HUDEP-2 (cell line): Measurements from ENCODE around the gene EPB41L4A.

Experiments
- DNase-seq, 76 experiments: peaks; one replicate each; lab custom pipeline; 2025; ENCODE audit not compliant: unreplicated experiment in 76 of 76; lab: John Stamatoyannopoulos, UW

Gene EPB41L4A

GRCh38 chr5:112122353-112122752 is 296.7 kb downstream of the EPB41L4A start:
- no peak for DNase-seq

GRCh38 chr5:112121258-112121657 is 297.8 kb downstream of the EPB41L4A start:
- DNase-seq, result no peak

- DNase-seq, result no peak
Measured at GRCh38 chr5:112119969-112120368, 299.1 kb downstream of the EPB41L4A start.

GRCh38 chr5:112119508-112119907 is 299.6 kb downstream of the EPB41L4A start:
- DNase-seq, result no peak

- no peak for DNase-seq
Measured at GRCh38 chr5:112117551-112117950, 301.5 kb downstream of the EPB41L4A start.

- DNase-seq, result no peak
Measured at GRCh38 chr5:112116371-112116770, 302.7 kb downstream of the EPB41L4A start.

- DNase-seq, result no peak
Measured at GRCh38 chr5:112113565-112113964, 305.5 kb downstream of the EPB41L4A start.
